ENCODE data around the gene UBE2H.
"Not testable (repeated sequence)": the region's sequence is repeated elsewhere in the genome, so short reads cannot be mapped to it uniquely, and the experiment has no call there.

Gene UBE2H

GRCh38 chr7:129907122-129907736 is 45.5 kb downstream of the UBE2H start:
- no peak for DNase-seq

DNA sequence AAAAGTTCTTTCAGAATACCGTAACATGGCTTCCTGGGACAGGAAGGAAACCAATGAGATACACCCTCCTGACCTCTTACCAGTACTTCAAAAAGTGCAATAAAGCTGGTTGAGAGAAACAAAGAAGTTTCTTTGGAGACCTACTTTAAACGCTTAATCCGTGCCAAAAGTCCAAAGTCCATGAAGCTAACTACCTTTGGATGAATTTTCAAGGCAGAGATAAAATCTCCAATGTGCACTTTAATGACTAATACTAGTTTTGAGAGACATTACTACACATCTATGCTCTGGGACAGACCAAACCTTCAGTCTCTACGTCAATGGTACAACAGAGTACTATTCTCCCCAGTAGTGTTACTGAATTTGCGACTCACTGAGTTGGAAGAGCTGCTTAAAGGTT is 46.1 kb downstream of the UBE2H start:
- no peak for DNase-seq

DNA sequence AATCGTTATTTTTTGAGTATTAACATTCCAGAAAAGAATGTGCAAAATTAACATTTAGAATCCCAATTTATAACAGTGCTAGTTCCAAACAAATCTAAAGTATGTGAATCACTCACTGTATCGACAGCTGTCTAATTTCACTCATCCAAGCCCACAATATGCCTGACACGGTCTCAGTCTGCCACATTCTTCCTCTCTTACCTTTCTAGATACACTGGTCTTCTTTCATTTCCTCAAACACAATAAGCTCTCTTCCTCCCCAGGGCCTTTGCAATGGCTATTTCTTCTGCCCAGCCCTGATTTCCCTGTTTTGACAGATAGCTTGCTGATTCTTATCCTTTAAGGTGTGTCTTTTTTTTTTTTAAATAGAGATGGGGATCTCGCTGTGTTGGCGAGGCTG is 48.8 kb downstream of the UBE2H start:
- no peak for DNase-seq

GRCh38 chr7:129902788-129903422 is 49.9 kb downstream of the UBE2H start:
- DNase-seq = no peak

DNA sequence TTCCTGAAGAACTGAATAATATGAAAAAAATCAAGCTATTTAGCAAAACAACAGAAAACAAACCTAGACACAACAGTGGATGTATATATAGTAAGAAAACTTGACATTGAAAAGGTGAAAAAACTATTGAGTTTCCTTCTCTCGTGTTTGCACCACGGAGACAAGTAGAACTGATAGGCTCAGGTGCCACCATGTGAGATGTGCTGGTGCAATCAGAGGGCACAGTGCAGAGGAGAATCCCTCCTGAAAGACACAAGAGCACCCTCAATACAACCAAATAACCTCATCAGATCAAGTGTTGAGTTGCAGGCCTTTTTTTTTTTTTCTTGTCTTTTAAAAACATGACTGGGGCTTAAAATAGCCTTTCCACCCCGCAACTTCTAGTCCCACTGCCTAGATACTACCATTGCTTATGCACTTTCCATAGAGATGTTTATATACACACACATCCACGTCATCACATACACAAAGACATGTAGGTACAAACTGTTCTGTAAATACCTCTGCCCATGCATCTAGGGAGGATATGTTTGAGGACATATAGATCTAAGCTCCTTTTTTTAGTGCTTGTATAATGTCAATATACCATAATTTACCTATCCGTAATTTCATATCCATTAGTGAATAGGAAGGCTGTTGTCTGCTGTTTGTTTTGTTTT is 54.1 kb downstream of the UBE2H start:
- no peak for DNase-seq

DNA sequence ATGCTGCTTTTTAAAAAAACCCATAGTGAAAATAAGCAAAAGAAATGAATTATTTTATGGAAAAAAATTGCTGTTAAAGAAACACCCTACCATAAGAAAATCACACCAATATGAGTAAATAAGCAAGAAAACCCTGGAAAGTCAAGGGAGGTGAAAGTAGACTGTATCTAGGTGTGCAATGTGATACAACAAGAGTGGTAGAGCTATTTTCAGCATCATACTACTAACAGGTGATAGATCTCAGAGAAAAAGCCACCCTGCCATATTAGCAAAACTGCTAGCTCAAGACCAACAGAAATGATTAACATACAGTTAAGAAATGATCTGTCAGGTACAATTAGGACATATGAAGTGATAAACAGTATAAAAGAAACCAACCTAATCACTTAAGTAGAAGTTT is 54.8 kb downstream of the UBE2H start:
- no peak for DNase-seq

DNA sequence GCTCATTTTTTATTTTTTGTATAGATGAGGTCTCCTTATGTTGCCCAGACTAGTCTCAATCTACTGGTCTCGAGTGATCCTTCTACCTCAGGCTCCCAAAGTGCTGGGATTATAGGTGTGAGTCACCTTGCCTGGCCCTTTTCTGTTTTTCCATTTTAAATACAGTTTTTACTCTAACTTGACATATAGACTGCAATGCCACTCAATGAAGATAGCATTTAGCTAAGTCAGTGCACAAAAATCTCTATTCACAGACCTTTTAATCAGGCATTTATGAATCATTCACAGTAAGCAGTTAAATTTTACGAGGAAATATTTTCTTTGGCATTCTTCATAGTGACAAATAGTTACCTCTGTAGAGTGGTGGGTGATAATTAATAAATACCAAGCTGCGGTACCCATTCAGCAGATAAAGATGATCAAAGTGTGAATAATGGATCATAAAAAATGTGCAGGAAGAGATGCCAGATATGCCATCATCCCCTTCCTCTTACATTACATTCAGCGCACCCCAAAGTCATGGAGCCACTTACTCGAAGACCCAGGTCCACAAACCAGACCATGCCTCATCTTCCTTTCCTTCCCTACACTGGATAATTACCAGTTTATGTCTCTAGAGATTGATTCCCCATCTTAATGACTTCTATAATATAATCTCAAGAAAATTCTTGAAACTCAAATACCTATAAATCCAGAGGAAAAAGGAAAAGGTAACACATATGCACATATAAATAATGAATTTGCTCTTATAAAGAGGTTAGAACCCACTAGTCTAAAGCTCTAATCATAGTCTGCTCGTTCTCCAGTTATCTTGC is 56.0 kb downstream of the UBE2H start:
- DNase-seq = no peak

DNA sequence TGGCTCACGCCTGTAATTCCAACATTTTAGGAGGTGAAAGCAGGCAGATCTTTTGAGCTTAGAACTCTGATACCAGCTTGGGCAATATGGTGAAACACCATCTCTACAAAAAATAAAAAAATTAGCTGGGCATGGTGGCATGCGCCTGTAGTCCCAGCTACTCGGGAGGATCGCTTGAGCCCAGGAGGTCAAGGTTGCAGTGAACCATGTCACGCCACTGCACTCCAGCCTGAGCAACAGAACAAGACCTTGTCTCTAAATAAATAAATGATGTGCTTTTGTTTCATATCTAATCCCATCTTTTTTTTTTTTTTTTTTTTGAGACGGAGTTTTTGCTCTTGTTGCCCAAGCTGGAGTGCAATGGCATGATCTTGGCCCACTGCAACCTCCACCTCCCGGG is 58.6 kb downstream of the UBE2H start:
- not testable (repeated sequence) for DNase-seq

DNA sequence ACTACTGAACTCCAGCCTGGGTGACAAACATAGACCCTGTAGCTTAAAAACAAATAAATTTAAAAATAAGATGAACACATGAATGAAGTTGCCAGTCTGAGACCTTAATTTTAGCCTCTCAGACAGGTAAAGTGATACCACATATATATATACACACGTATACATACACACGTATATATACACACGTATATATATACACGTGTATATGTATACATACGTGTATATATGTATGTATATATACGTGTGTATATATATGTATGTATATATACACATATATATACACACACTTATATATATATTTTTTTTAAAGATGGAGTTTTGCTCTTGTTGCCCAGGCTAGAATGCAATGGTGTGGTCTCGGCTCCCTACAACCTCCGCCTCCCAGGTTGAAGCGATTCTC is 62.7 kb downstream of the UBE2H start:
- no peak for DNase-seq

GRCh38 chr7:129889133-129889844 is 63.5 kb downstream of the UBE2H start:
- no peak for DNase-seq

GRCh38 chr7:129887865-129888264 is 64.9 kb downstream of the UBE2H start:
- DNase-seq = no peak

- DNase-seq = no peak
Measured at GRCh38 chr7:129886818-129887186, 66.0 kb downstream of the UBE2H start.

DNA sequence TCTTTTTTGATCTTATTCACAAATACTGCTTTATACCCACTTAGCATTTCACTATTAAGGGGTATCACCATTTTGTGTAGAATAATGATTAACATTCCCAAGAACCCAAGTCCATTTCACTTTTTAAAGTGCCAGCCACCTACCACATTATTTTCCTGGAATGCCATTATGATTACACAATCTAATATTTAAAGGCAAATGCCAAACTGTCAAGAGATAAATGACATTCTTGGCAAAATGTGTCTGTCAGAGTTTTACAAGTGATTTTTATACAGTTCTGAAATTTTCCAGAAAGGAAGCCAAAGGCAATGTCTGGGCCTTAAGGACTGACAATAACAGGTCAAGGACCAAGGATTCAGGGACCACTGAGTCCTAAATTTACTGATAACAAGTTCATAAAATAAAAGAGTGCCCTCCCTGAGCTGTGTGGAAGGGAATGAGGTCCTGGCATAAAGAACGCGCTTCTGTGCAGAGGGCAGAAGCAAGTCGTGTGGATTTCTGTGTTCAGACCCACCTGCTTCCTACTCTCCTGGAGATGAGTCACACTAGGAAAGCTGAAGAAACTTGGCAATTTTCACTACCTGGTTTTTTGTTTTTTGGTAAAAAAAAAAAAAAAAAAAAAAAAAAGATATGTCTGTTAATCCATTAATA is 66.5 kb downstream of the UBE2H start:
- DNase-seq = no peak

DNA sequence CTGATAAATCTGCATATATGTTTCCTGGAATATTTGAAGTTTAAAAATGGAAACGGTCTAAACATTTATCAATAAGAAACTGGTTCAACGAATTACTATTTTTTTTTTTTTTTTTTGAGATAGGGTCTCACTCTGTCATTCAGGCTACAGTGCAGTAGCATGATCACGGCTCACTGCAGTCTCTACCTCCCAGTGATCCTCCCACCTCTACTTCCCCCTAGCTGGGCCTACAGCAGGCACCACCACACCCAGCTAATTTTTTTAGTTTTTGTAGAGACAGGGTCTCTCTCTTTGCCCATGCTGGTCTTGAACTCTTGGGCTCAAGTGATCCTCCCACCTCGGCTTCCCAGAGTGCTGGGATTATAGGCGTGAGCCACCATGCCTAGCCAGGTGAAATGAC is 68.3 kb downstream of the UBE2H start:
- DNase-seq = no peak

GRCh38 chr7:129883151-129883550 is 69.6 kb downstream of the UBE2H start:
- DNase-seq = no peak

DNA sequence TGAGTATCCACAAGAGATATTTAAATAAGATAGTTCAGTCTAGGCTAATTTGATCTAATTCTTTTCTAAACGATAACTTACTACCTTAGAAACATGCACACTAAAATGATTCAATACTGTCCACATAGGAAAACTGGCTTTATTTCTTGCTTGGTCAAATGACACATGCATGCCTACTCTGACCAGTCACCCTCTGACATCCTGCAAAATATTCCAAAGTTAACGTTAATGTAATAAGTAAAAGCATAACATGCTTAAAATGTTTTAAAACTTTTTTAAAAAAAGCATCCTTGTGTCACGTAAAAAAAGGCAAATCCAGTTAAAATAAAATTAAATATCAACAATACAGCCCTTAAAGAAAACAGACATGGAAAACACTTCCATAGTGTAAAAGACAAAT is 70.2 kb downstream of the UBE2H start:
- DNase-seq = no peak

DNA sequence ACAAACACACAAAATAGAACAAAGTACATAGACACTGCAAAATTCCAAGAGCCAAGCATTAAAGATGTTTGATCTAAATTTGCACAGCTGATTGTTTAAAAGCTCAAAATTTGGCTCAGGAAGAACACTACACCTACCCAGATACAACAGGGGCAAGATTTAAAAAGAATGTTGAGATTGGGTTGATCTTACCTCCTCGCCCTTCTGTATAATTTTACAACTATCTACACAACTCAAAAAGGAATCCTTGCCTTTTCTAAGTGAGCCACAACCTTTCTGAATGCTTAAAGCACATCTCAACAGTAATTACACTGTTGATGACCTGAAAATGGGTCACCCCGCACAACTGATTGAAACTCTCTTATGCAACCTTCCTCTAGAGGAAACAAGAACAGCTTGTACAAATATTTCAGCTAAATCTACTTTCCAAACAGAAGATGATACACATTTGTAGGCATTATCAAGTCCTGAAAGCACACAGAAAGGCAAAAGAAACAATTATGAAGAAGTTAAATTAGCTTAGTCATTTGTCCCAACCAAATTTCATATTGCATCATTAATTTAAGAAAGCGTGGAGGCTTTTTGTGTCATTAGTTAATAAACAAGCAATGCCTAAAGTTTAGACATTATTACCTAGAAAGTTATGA is 75.5 kb downstream of the UBE2H start:
- DNase-seq = no peak

- DNase-seq = no peak
Measured at GRCh38 chr7:129875745-129876411, 76.9 kb downstream of the UBE2H start.

- DNase-seq = no peak
Measured at GRCh38 chr7:129875160-129875559, 77.6 kb downstream of the UBE2H start.

DNA sequence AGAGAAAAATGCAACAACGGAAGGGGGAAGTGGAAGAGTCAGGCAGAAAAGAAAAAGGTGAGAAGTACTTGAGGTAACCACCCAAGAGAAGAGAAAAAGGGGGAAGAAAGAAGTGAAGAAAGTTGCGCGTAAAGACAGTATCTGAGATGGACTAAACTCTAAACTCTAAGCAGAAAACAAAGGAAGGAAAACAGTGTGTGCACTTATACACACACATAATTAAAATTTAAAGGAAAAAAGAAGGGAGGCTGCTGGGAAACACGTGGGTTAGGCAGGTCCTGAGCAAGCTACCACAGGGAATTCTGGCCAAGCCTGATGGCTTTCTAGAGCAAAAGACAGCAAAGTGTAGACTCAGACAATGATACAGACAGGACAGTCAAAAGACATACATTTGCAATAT is 78.0 kb downstream of the UBE2H start:
- DNase-seq = no peak

GRCh38 chr7:129872054-129872453 is 80.7 kb downstream of the UBE2H start:
- no peak for DNase-seq
